NB4 (cell line): ENCODE data around the gene ARRB2.

ENCODE experiments used
- POLR2A ChIP-seq: IDR thresholded peaks from 2 replicates; pipeline ENCODE4 v1.6.1; 2011; ENCODE audit warnings: mild to moderate bottlenecking; ENCODE audit not compliant: insufficient read length; ENCODE audit errors: extremely low read depth
- TF ChIP-seq, protein P1 (sequence below): IDR thresholded peaks from one replicate; pipeline ENCODE4 v1.5.1; 2012; ENCODE audit warnings: low read depth, low read length
- TF ChIP-seq, protein P2 (sequence below): IDR thresholded peaks from 2 replicates; pipeline ENCODE4 v1.6.1; 2011; ENCODE audit warnings: low read depth, low read length

DNA sequence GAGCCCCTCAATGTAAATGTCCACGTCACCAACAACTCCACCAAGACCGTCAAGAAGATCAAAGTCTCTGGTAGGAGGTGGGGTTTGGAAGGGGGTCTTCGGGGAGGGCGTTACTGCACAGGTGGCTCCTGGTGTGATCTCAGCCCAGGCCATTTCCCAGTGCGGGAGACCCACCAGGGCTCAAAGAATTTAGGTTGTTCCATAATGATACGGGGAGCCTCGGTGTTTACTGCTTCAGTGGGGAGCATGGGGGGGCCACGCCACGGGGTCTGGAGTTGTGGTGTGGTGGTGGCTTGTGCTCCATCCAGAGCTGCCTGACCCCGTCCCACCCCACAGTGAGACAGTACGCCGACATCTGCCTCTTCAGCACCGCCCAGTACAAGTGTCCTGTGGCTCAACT is 7.8 kb downstream of the ARRB2 start:
- TF ChIP-seq, protein P1, sequence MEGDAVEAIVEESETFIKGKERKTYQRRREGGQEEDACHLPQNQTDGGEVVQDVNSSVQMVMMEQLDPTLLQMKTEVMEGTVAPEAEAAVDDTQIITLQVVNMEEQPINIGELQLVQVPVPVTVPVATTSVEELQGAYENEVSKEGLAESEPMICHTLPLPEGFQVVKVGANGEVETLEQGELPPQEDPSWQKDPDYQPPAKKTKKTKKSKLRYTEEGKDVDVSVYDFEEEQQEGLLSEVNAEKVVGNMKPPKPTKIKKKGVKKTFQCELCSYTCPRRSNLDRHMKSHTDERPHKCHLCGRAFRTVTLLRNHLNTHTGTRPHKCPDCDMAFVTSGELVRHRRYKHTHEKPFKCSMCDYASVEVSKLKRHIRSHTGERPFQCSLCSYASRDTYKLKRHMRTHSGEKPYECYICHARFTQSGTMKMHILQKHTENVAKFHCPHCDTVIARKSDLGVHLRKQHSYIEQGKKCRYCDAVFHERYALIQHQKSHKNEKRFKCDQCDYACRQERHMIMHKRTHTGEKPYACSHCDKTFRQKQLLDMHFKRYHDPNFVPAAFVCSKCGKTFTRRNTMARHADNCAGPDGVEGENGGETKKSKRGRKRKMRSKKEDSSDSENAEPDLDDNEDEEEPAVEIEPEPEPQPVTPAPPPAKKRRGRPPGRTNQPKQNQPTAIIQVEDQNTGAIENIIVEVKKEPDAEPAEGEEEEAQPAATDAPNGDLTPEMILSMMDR: no peak
- TF ChIP-seq POLR2A: no peak
- TF ChIP-seq, protein P2, sequence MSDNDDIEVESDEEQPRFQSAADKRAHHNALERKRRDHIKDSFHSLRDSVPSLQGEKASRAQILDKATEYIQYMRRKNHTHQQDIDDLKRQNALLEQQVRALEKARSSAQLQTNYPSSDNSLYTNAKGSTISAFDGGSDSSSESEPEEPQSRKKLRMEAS: no peak
